Hematopoietic multipotent progenitor cell (in vitro differentiated cells): Measurements from ENCODE around the gene IRF1. TPM values are rescaled to one million over a fixed set of nuclear protein-coding genes. Genes with fewer than 3 reads are reported as not detected.
A peak's percentile ranks its signal among the peaks of the same experiment; 100 is the strongest.

ENCODE experiments used
- DNase-seq, 3 donors: peaks; one replicate each; pipeline ENCODE4 v3.0.0-alpha.2; 2011 to 2015; ENCODE audit warnings: low read depth in 2 of 3, low spot score in 2 of 3
- total RNA-seq: library from RNA; depleted of rRNA; stranded (reverse); fragments of >200 nt; gene quantifications from one replicate; pipeline ENCODE4 v1.2.3, GENCODE V29; 2012

IRF1 gene
- total RNA-seq, 1 donor, result 181 TPM

- DNase-seq, result no peak
Measured at GRCh38 chr5:132475987-132476875, 14.3 kb downstream of the IRF1 start.

DNA sequence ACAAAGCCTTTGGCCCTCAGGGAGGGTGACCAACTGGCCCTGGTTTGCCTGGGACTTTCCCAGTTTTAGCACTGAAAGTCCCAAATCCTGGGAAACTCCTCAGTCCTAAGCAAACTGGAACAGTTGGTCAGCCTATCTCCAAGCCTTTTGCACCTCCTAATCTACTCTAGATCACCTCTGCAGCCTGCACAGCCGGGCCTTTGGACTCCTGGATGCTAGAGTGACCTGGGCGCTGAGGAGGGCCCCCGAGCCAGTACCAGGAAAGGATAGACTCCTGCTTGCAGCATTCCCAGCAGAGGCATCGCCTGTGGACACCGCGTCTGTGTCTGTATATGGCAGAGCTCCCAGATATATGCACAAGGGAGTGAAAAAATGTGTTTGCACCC, 15.1 kb downstream of the IRF1 start:
- DNase-seq, result no peak

GRCh38 chr5:132474881-132475496, 15.6 kb downstream of the IRF1 start:
- no peak for DNase-seq

DNA sequence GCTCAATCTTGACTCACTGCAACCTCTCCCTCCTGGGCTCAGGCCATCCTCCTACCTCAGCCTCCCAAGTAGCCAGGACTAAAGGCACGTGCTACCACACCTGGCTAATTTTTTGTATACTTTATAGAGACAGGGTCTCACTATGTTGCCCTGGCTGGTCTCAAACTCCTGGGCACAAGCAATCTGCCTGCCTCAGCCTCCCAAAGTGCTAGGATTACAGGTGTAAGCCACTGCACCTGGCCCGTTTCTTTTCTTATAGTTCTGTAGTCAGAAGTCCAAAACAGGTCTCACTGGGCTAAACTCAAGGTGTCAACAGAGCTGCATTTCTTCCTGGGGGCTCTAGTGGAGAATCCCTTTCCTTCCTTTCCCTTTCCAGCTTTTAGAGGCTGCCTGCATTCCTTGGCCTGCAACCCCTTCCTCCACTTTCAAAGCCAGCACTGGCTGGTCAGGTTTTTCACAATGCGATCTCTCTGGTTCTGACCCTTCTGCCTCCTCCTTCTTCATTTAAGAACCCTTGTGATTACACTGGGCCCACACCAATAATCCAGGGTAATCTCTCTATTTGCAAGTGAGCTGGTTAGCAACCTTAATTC, 16.3 kb downstream of the IRF1 start:
- DNase-seq, result no peak

- DNase-seq, result no peak
Measured at GRCh38 chr5:132473668-132474067, 16.9 kb downstream of the IRF1 start.

DNA sequence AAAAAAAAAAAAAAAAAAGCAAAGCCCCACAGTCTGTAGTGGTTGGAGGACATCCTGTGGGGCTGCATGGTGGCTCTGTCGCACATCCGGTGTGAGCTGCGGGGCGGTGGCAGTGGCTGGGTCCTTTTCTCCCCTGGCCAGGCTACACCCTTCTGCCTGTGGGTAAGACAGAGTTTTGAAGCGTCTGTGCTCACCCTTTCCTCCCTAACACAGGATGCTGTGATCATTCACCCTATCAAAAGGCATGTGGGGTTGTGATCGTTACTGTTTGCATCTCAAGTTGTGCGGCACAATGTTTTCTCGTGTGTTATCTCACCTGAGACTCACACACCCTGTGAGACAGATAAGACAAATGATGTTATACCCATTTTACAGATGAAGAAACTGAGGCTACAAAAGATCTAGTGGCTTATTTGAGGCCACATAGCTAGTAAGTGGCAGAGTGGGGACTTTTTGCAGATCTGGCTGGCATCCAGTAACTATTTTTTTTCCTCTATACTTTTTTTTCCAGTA, 17.5 kb downstream of the IRF1 start:
- DNase-seq, result peak in 2 of 3 donors; percentile 76 to 86

DNA sequence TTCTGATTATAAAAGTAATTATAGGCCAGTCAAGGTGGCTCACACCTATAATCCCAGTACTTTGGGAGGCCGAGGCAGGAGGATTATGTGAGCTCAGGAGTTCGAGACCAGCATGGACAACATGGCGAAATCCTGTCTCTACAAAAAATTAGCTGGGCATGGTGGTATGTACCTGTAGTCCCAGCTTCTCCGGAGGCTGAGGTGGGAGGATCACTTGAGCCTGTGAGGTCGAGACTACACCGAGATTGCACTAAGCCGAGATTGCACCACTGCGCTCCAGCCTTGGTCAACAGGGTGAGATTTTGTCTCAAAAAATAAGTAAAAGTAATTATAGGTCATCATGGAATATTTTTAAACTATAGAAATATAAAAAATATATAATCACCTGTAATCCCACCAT, 18.1 kb downstream of the IRF1 start:
- no peak for DNase-seq

GRCh38 chr5:132471944-132472343, 18.6 kb downstream of the IRF1 start:
- no peak for DNase-seq

DNA sequence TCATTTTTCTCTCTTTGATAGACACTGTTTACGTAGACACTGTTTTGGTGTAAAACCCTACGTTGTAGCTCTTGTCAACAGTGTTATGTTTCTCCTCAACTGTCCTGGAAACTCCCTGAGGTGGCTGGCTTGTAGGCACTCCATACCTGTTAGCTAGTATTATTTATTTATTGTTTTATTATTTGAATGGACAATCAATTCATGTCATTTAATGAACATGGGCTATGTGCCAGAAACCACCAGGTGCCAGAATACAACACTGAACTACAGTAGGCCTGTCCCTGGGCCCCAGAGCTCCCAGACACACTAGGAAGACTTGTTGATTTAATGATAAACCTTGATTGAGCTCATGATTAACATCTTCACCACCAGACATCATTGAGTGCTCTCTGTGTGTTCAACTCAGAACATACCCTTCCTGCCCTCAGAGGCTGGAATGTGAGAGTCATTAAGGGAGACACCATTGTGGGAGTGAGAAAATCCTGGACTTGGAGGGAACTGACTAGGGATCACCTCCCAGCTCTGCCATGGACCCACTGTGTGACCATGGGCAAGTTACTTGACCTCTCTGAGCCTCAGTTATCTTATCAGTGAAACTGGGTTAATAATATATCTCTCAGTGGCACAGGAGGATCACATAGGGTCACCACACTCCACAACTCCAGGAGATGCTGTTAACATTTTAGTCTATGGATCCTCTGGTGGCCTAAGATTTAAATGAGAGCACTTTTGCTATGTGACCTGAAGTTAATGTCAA, 19.2 kb downstream of the IRF1 start:
- no peak for DNase-seq

DNA sequence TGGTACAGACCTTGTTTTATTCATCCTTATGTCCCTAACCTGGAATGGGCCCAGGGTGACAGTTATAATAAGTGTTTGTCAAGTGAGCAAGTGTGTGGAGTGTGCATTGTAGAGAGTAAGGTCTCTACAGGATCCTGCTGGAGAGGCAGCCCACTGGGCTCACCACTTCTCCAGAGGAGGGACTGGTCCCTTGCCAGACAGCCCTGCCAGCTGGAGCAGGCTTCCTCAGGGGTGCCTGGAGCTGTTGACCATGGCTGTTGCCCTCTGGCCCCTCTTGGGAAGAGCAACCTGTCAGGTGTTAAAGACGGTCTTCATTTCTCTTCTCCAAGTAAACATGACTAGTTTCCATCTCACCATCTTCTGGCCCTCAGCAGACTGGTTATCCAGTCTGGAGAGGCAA, 20.0 kb downstream of the IRF1 start:
- DNase-seq, result no peak

- no peak for DNase-seq
Measured at GRCh38 chr5:132470010-132470392, 20.6 kb downstream of the IRF1 start.

DNA sequence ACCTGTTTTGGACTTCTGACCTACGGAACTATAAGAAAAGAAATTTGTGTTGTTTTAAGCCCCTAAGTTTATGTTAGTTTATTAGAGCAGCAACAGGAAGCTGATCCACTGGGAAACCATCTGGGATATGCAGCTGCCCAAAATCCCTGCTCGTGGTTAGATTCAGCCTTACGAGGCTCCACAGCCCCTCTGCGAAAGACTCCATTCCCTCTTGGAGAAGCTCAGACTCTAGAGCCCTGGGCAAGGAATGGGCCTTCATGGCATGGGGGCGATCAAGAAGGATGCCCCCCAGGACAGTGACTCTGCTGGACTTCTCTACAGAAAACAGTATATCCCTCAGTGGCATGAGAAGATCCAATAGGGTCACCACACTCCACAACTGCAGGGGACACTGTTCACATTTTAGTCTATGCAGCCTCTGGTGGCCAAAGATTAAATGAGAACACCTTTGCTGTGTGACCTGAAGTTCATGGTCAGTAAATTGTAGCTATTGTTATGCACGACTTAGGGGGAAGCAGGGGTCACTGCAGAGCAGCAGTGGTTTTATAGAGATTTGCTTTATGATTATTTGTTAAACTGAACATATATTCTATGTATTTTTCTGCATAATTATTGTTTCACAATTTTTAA, 21.1 kb downstream of the IRF1 start:
- no peak for DNase-seq

- no peak for DNase-seq
Measured at GRCh38 chr5:132468656-132469379, 21.8 kb downstream of the IRF1 start.

GRCh38 chr5:132467287-132467984, 23.1 kb downstream of the IRF1 start:
- DNase-seq, result no peak

DNA sequence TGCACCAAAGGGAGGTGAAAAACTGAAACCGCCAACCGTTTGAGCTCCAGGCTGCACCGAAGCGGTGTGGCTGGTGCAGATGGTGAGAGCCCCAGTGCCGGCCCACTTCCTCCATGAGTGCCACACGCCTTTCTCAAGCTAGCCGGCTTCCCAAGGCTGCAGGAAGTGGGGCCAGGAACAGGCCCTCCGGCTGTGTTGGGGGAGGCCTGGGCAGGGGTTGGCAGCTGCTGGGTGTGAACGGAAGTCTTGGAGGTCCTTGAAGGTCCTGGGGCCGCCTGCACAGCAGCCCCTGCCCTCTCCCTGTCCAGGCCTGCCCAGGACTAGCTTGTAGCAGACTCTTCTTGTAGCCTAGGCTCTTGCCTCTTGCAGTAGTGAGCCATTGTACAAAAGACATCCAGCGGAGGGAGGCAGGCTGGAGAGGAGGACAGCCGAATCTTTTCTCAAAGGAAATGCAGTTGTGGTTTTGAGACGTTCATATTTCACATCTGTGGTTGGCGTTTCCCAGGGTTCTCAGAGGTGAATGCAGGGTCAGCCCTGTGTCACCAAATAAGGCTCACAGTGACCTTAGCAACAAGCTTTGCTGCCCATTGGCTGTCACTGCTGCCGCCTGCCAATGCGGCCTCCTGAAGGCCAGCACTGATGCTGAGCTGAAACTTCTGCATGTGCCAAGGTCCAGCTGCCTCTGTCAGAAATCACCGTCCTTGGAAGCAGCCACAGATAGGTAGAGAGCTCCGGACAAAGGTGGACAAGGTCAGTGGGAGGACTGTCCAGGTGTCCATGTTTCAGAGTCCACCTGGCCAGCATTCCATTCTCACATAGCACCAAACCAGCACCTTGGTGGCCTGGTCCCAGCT, 23.9 kb downstream of the IRF1 start:
- peak; percentile 49 to 98 (median 90) for DNase-seq

DNA sequence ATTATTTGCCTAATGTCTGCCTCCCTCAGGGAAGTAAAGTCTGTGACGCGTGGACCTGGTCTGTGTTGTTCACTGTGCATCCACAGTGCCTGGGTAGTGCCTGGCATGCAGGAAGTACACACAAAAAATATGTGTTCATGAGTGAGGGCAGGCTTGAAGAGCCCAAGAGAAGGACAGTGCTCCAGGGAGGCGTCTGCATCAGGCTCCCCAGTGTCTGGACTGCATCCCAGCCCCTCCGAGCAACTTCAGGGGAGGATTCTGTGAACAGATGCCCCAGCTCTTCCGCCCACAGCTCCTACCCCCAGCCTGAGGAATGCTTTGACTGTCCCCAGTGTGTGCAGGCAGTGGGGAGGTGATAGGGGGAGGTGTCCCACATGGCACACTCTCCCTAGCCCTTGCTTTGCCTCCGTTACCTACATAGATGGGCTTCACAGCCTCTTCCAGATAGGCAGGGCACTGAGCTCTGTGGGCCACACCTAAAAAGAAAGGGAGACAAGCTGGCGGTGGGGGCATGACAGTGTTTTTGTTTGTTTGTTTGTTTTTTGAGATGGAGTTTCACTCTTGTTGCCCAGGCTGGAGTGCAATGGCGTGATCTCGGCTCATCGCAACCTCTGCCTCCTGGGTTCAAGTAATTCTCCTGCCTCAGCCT, 25.4 kb downstream of the IRF1 start:
- no peak for DNase-seq

- peak in 2 of 3 donors; percentile 54 to 76 for DNase-seq
Measured at GRCh38 chr5:132464156-132464939, 26.2 kb downstream of the IRF1 start.
